Sigmoid colon (tissue), 7 donors: ENCODE results near the gene PA2G4. TPM values are rescaled to one million over a fixed set of nuclear protein-coding genes. Genes with fewer than 3 reads are reported as not detected.

Source experiments
- DNase-seq: peaks from one replicate; pipeline ENCODE4 v3.0.0-alpha.2; 2019
- H3K27ac ChIP-seq, 4 donors: fragments of 200-600 bp; sonication (generic); one replicate each; pipeline ENCODE4 v1.5.1; 2016 to 2019; ENCODE audit warnings: mild to moderate bottlenecking in 1 of 4
- H3K27me3 ChIP-seq, 3 donors: fragments of 200-600 bp; sonication (generic); one replicate each; pipeline ENCODE4 v1.5.1; 2019; ENCODE audit warnings: mild to moderate bottlenecking in 1 of 3
- H3K36me3 ChIP-seq, 4 donors: fragments of 200-600 bp; sonication (generic); one replicate each; pipeline ENCODE4 v1.5.1; 2016 to 2019
- H3K4me1 ChIP-seq, 4 donors: fragments of 200-600 bp; sonication (generic); one replicate each; pipeline ENCODE4 v1.5.1; 2017 to 2019
- H3K4me3 ChIP-seq, 4 donors: fragments of 200-600 bp; sonication (generic); one replicate each; pipeline ENCODE4 v1.5.1; 2017 to 2019; ENCODE audit warnings: mild to moderate bottlenecking in 2 of 4, moderate library complexity in 1 of 4
- H3K9me3 ChIP-seq, 4 donors: fragments of 200-600 bp in 3 of 4; sonication (generic) in 3 of 4; one replicate each; pipeline versions ENCODE4 v1.5.1 to v1.6.1; 2013 to 2019
- EP300 ChIP-seq, 4 donors: sonication (generic); formaldehyde crosslinking; IDR thresholded peaks; one replicate each; pipeline ENCODE4 v1.6.1; 2017; ENCODE audit warnings: antibody characterized with exemption in 4 of 4
- POLR2A ChIP-seq, 2 donors: fragments of 450-650 bp; IDR thresholded peaks; one replicate each; pipeline ENCODE4 v1.6.1; 2016; ENCODE audit warnings: antibody characterized with exemption in 2 of 2, mild to moderate bottlenecking in 2 of 2, moderate library complexity in 2 of 2
- POLR2AphosphoS5 ChIP-seq, 4 donors: sonication (generic); formaldehyde crosslinking; IDR thresholded peaks; one replicate each; pipeline ENCODE4 v1.6.1; 2017; ENCODE audit warnings: antibody characterized with exemption in 4 of 4
- WGBS, 2 donors: extraction: QIAGEN DNeasy Blood & Tissue Kit; methylation state at CpG; one replicate each; pipeline ENCODE4 v1.1.7; 2013; 5-methylcytosine and 5-hydroxymethylcytosine counted together
- intact Hi-C: fragments of 100-400 bp; cut with DNase I; formaldehyde crosslinking; loops from one replicate; pipeline ENCODE4 v1.15.1; 2023
- polyA plus RNA-seq, 3 donors: library from polyadenylated mRNA; stranded (reverse); fragments of 200-250 nt; gene quantifications; one replicate each; pipeline ENCODE4 v1.2.3, GENCODE V29; 2013
- total RNA-seq, 4 donors: library from RNA; depleted of rRNA; stranded (reverse); fragments of >200 nt; gene quantifications; one replicate each; pipeline ENCODE4 v1.1.0, GENCODE V29; 2016
- TF ChIP-seq, protein P1 (sequence below), 4 experiments: fragments of 450-650 bp in 3 of 4; fragments of 200-600 bp in 1 of 4; IDR thresholded peaks; one replicate each; pipeline ENCODE4 v1.5.1; 2016 to 2019; ENCODE audit warnings: antibody characterized with exemption in 4 of 4, mild to moderate bottlenecking in 3 of 4, moderate library complexity in 2 of 4
- donor health status: healthy with polysubstance abuse.
- donor health status: Bipolar disorder and iron deficiency.
- donor health status: healthy.

PA2G4 gene
- total and polyA plus RNA-seq, 7 donors = 52.9 to 157 (median 106) TPM

DNA sequence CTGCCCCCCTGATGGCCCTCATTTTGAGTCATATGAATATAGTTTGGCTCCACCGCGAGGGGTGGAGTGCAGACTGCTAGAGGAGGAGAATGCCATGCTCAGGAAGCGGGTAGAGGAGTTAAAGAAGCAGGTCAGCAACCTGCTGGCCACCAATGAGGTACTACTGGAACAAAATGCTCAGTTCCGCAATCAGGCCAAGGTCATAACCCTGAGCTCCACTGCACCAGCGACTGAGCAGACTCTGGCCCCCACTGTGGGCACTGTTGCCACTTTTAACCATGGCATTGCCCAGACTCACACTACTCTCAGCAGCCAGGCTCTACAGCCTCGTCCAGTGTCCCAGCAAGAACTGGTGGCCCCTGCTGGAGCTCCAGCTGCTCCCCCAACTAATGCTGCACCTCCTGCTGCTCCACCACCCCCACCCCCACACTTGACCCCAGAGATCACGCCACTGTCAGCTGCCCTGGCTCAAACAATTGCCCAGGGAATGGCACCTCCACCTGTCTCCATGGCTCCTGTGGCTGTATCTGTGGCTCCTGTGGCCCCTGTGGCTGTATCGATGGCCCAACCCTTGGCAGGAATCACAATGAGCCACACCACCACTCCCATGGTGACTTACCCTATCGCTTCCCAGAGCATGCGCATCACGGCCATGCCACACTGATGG, 17.0 kb downstream of the PA2G4 start:
- no peaks in the 10 kb centered on the region for H3K27me3 ChIP-seq
- intact Hi-C loops = loop anchor here (10.0 kb wide), 1 partner anchor 343 kb away; the partner anchor contains the start of gene SPRYD4
- TF ChIP-seq POLR2AphosphoS5 (IDR thresholded peaks at IDR 0.05) (no peak), EP300 (IDR thresholded peaks at IDR 0.05) (no peak), POLR2A (IDR thresholded peaks at IDR 0.05) (no peak)
- TF ChIP-seq, protein P1, sequence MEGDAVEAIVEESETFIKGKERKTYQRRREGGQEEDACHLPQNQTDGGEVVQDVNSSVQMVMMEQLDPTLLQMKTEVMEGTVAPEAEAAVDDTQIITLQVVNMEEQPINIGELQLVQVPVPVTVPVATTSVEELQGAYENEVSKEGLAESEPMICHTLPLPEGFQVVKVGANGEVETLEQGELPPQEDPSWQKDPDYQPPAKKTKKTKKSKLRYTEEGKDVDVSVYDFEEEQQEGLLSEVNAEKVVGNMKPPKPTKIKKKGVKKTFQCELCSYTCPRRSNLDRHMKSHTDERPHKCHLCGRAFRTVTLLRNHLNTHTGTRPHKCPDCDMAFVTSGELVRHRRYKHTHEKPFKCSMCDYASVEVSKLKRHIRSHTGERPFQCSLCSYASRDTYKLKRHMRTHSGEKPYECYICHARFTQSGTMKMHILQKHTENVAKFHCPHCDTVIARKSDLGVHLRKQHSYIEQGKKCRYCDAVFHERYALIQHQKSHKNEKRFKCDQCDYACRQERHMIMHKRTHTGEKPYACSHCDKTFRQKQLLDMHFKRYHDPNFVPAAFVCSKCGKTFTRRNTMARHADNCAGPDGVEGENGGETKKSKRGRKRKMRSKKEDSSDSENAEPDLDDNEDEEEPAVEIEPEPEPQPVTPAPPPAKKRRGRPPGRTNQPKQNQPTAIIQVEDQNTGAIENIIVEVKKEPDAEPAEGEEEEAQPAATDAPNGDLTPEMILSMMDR (IDR thresholded peaks at IDR 0.05) = no peak
- H3K36me3 ChIP-seq = peaks cover 10 to 23% (median 13%) of the 10 kb centered on the region in 4 donors
- peak overlapping the region in 3 of 4 donors; percentile 55 to 98 (median 95) for H3K27ac ChIP-seq
- H3K9me3 ChIP-seq = no peaks in the 10 kb centered on the region
- DNase-seq = no peak
- 94 to 95% methylated on average over 11 of the region's 11 CpGs for WGBS, 2 donors
- H3K4me3 ChIP-seq = no peak overlapping the region
- peaks cover 0 to 52% (median 35%) of the 10 kb centered on the region in 4 donors for H3K4me1 ChIP-seq

DNA sequence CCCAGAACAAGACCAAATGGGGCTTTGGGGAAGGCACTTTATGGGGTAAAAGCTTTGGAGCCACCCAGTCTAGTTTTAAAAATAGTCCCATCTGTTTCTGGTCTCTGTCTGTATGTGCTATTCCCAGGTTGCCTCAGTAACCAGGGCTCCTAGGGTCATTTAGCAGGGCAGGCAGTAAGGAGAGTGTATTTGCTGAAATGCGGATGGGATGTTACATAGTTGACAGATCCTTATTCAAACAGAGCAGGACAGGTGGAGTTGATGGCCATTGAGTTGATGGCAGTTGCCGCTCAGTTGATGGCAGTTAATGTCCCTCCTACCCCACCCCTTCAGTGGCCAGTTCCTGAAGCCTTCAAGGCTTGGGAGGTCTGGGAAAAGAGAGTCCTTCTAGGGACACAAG, 18.3 kb downstream of the PA2G4 start:
- intact Hi-C loops = loop anchor here (10.0 kb wide), 1 partner anchor 342 kb away; the partner anchor contains the start of gene SPRYD4
- Histone ChIP-seq H3K36me3 (peaks cover 10 to 23% (median 13%) of the 10 kb centered on the region in 4 donors), H3K27me3 (no peaks in the 10 kb centered on the region), H3K4me1 (peaks cover 0 to 60% (median 45%) of the 10 kb centered on the region in 4 donors), H3K27ac (peak overlapping the region; percentile 29 to 55 (median 49)), H3K4me3 (no peak overlapping the region), H3K9me3 (no peaks in the 10 kb centered on the region)
- DNase-seq = no peak
- WGBS, 2 donors = 70 to 79% methylated on average over 2 of the region's 2 CpGs
- TF ChIP-seq EP300 (IDR thresholded peaks at IDR 0.05) (no peak), POLR2AphosphoS5 (IDR thresholded peaks at IDR 0.05) (no peak), POLR2A (IDR thresholded peaks at IDR 0.05) (no peak)
- TF ChIP-seq, protein P1 (IDR thresholded peaks at IDR 0.05) = no peak

DNA sequence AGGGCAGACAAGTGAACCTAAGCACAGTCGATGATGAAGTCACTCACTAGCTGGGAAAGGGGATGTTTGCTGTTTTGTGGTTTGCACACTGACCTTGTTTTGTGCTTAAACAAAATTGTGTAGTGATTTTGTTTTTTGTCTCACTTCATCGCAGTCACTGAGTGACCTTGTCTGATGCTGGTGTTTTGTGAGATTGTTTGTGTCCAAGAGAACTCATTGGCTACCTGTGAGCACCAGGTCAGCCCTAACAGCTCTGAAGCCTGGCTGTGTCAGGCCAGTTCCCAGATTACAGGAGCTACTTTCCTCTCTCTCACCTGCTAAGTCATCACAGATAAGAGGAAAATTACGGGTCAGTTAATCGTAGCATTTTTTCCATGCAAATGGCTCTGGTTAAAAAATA, 19.8 kb downstream of the PA2G4 start:
- intact Hi-C loops = loop anchor here (10.0 kb wide), 1 partner anchor 341 kb away; the partner anchor contains the start of gene SPRYD4
- H3K4me1 ChIP-seq = peaks cover 0 to 53% (median 40%) of the 10 kb centered on the region in 4 donors
- WGBS, 2 donors = 86 to 87% methylated on average over 4 of the region's 4 CpGs

DNA sequence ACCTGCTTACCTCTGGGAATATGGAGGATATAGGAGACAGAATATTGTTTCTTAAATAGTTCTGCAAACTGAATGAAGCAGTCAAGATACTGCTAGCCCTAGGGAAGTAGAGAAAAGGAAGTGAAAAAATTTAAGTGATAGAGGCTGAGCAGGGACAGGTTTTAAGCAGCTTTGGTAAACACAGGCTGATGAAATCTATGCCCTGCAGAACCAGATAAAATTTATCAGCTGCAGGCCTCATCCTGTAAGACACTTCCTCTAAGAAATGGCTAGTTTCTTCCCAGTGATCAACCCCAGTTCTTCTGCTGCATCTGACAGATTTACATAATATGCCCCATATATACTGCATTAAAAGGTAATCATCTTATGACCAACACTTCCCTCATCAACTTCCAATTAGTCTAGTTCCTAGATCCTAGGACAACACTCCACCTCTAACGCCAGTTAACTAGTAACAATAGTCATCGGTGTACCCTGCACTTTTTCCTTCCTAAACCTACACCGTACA, 22.4 kb downstream of the PA2G4 start:
- Histone ChIP-seq H3K27ac (peak overlapping the region; percentile 90 to 96 (median 93)), H3K4me3 (peak overlapping the region in 1 of 4 donors; percentile 48), H3K27me3 (no peaks in the 10 kb centered on the region), H3K36me3 (peaks cover 11 to 20% (median 15%) of the 10 kb centered on the region in 4 donors), H3K9me3 (no peaks in the 10 kb centered on the region), H3K4me1 (peaks cover 0 to 56% (median 38%) of the 10 kb centered on the region in 4 donors)
- no peak for DNase-seq
- intact Hi-C loops = loop anchor here (10.0 kb wide), 1 partner anchor 338 kb away; the partner anchor contains the start of gene SPRYD4
- WGBS, 2 donors = 49 to 54% methylated on average over 3 of the region's 3 CpGs
- TF ChIP-seq, protein P1 (IDR thresholded peaks at IDR 0.05) = no peak
- no peak for TF ChIP-seq EP300 (IDR thresholded peaks at IDR 0.05)

More for the DNA sequence above, 19.8 kb downstream of the PA2G4 start:
- peaks cover 10 to 23% (median 13%) of the 10 kb centered on the region in 4 donors for H3K36me3 ChIP-seq
- no peaks in the 10 kb centered on the region for H3K9me3 ChIP-seq
- peak overlapping the region in 1 of 4 donors; percentile 95 for H3K27ac ChIP-seq
- TF ChIP-seq, protein P1 (IDR thresholded peaks at IDR 0.05) = no peak
- TF ChIP-seq POLR2A (IDR thresholded peaks at IDR 0.05) (no peak), POLR2AphosphoS5 (IDR thresholded peaks at IDR 0.05) (no peak), EP300 (IDR thresholded peaks at IDR 0.05) (no peak)
- no peak for DNase-seq
- no peaks in the 10 kb centered on the region for H3K27me3 ChIP-seq
- no peak overlapping the region for H3K4me3 ChIP-seq
